Activated CD4-positive, CD25-positive, alpha-beta regulatory T cell (primary cell): ENCODE results near the gene MPC2.
"Not testable (repeated sequence)": the region's sequence is repeated elsewhere in the genome, so short reads cannot be mapped to it uniquely, and the experiment has no call there.

ENCODE experiments used
- DNase-seq, 4 experiments: peaks; one replicate each; lab custom pipeline; 2025; lab: John Stamatoyannopoulos, UW

Gene MPC2

DNA sequence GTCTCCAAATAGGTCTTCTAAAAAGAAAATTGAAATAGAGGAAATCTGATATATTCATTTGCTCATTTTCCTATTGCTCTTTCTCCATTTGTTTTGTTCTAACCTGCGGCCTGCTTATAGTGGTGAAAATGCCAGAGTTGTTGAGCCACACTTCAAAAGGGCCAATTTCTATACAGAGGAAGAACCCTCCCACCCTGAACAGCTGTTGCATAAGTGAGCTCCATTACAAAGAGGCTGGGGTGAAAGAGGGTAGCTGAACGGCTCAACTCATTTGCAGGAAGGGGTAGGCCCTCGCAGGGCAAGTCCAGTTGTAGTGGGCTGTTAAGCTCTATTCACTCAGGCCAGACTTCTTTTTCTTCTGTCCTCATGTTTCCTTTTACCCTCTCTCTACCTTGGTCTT is 31.7 kb downstream of the MPC2 start:
- DNase-seq, result no peak

DNA sequence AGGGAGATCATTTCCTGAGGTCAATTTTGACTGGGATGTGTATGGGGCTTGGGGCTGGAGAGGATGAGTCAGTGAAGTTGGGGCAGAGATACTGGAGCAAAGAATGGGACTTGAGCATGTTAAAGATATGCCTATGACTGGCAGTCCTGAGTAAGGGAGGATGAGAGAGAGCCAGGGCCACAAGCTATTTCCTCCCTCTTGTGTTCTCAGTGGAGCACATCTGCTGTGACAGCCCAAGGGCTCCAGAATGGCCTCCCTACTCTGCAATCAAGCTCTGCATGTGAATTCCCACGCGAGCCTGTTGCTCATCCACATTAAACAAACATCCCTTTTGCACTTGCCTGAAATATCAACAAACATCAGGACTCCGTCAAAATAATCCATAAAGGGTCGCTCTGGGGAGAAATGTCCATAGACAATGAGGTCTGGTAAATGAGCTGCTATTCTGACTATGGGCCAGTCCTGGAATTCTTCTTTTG is 32.2 kb downstream of the MPC2 start:
- DNase-seq, result no peak

DNA sequence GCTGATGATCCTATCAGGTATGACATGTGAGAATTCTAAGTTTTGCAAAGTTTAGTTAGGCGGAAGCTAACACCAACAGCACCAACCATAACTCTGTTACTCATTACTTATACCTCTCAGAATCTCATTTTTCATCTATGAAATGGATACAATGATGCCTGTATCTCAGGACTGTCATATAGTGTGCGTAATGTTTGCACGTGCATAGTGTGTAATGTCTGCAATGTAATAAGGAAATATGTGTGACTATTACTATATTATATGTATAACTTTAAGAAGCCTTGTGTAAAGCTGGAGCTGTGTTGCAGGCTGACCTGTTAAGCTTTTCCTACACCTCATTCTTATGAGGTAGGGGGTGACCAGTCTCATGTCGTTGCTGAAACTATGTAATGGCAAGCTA is 36.0 kb downstream of the MPC2 start:
- DNase-seq, result no peak

DNA sequence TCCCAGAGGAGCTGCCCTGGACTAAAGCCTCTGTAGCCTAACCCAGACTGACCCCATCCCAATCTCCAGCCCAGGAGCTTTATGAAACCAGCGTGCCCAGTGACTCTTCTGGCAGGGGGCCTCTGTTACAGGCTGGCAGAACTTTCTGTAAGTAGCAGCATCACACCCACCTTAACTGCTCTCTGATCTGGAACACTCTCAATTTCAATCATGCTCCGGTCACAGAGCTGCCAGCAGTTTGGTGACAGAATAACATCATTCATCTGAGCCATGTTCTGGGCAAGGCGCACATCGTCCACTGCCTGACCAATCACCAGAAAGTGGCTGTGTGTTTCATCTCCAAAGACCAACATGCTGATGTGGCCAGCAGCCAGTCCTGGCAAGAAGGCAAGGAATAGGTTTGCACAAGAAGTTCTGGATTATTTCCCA is 37.6 kb downstream of the MPC2 start:
- DNase-seq, result no peak

DNA sequence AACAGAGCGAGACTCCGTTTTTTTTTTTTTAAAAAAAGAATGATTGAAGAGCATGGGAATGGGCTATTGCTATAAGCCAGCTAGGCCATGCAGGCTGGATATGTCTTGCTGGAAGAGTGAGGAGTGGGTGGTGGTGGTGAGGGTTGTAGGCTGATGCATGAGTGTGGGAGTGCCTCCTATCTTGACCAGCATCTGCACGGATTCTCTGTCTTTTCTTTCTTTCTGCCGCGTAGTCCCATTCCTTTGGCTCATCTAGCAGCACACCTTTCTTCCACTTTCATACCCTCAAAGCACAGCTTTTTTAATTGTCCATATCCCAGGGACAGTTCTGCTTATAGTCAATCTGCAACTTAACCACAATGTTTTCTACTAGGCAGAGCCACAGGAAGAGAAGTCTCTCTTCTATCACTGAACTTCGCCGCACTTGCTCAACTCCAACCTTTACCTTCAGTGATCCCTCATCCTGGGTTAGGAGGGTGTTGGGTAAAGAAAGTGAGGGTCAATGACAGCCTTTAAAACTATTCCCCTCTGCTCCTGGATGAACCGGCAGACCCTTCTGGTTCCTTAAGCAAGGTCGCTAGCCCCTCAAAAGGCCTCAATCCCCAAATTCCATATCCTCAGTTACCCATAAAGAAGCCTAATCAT is 38.2 kb downstream of the MPC2 start:
- DNase-seq, result no peak

DNA sequence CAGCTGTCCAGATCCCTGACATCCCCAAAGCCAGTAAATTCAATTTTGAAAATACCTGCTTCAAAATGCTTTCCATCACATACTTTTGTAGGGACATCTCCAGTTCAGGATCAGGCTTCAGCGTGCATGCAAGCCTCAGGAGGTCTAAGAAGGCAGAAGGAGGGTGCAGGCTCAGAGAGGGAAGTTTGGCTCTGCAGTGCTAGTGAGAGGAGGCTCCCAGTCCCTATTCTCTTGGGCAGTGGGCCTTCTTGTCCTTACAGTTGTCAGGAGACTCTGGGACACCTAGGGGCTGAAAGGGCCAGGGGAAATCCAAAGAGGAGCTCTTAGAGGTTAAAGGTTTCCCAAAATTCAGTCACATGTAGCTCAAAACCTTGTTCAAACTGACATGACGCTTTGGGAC is 43.1 kb downstream of the MPC2 start:
- no peak for DNase-seq

DNA sequence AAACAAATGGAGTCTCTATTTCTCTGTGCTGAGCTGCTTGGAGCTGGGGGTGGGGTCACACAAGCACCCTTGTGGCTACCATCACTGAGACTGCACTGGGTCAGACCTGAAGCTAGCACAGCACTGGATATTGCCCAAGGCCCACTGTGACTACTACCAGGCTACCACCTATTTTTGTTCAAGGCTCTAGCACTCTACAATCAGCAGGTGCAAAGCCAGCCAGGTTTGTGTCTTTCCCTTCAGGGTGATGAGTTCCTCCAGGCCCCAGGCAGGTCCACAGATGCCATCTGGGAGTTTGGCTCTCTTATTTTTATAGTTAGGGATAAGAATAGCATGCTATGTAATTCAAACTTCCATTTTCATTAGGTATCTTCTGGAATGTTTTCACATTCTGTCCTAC is 46.5 kb downstream of the MPC2 start:
- no peak for DNase-seq

- not testable (repeated sequence) for DNase-seq
These were observed 49.7 kb downstream of the MPC2 start for GRCh38 chr1:167887187-167887586.

GRCh38 chr1:167882376-167882775 is 54.5 kb downstream of the MPC2 start:
- no peak for DNase-seq

GRCh38 chr1:167881786-167882185 is 55.1 kb downstream of the MPC2 start:
- DNase-seq, result no peak

- no peak for DNase-seq
These were observed 55.8 kb downstream of the MPC2 start for GRCh38 chr1:167881069-167881468.

DNA sequence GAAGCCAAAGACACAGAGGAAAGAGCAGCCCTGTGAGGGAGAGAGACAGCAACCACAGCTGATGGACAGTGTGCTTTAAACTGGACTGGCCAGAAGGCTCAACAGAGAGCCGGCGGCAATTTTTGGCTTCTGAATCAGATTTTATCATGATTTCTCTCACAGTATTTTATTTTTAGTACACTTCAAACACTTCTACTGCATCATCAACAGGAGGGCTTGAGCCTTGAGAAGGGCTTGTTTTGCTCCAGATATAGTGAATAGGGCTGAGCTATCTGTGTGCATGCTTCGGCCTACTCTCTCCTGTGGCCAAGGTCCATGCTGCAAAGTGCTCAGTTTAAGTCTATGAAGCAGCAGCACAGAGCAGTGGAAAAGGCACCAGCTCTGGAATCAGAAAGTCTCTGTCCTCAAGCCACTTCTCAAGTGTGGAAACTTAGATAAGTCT is 56.3 kb downstream of the MPC2 start:
- DNase-seq, result no peak

GRCh38 chr1:167879508-167879907 is 57.4 kb downstream of the MPC2 start:
- DNase-seq, result no peak

DNA sequence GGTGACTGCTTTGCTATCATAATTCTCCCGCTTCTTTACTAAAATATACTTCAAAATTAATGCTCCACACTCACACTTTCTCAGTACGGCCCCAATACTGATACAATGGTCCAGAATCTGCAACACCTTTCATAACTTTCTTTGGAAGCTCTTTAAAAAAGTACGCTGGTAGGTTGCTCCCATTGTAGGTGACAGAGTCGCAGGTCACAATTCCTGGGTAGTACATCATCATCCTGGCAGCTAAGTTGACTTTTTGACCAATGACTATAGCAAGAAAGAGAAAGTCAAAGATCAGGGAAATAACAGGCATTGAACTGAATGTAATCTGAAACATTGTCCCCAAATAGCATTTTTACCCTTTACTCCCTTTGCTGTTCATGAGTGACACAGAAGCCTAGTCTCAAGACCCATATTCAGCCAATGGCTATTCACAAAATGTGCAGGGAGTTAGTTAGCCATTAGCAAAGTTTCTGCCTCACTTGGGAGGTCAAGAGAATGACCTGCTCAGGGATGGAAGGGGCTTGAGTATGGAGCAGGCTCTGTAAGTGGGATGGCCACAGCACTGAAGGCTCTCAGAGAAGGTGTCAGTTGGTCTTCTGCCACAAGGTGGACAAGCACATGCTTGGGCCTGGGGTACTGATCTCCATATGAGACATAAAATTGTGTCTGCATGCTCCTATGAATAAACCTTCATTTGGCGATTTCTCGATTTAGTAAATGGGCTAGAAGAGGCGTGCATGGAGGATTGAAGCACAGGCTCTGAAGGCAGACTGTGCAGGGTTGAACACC is 58.3 kb downstream of the MPC2 start:
- DNase-seq, result no peak

DNA sequence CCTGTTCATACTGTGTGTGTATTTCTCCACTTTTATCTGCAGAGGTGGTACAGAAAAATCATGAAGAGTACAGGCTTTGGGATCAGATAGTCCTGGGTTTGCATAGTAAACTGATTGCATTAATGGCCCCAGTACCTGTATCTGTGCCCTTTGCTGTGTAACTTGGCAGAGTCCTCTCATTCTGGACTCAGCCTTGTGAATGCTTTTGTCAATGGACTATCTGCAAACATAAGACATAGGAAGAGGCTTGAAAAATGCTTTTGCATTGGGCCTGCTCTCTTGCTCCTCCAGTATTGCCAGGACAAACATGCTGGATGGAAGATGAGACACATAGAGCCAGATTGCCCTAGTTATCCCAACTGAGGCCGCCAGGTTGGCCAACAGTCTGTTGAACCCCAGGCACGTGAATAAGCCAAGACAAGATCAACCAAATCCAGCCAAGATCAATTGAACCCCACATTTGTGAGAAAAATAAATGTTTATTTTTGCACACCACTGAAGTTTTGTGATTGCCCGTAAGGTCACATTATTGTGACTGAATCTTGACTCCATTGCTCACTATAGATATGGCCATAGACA is 60.2 kb downstream of the MPC2 start:
- no peak for DNase-seq

GRCh38 chr1:167871331-167871730 is 65.5 kb downstream of the MPC2 start:
- no peak for DNase-seq

- DNase-seq, result not testable (repeated sequence)
These were observed 67.5 kb downstream of the MPC2 start for GRCh38 chr1:167869157-167870001.

- DNase-seq, result not testable (repeated sequence)
These were observed 70.0 kb downstream of the MPC2 start for GRCh38 chr1:167866739-167867414.
